HG03575 (cell line): Measurements from ENCODE around the gene COX20.

Source experiments
- ATAC-seq: cut with Tn5 transposase; IDR thresholded peaks from one replicate; pipeline ENCODE4 v1.9.1; 2021; ENCODE audit not compliant: unreplicated experiment, insufficient number of reproducible peaks, low FRiP score; ENCODE audit errors: extremely low read depth

The COX20 gene

GRCh38 chr1:244865028-244865371 is 29.5 kb downstream of the COX20 start:
- no peak for ATAC-seq

- no peak for ATAC-seq
Observed at GRCh38 chr1:244865820-244866219, 30.4 kb downstream of the COX20 start.

- ATAC-seq: no peak
Observed at GRCh38 chr1:244866355-244866754, 30.9 kb downstream of the COX20 start.

GRCh38 chr1:244868484-244869363 is 33.3 kb downstream of the COX20 start:
- no peak for ATAC-seq

- ATAC-seq: no peak
Observed at GRCh38 chr1:244869364-244869827, 33.9 kb downstream of the COX20 start.

- no peak for ATAC-seq
Observed at GRCh38 chr1:244869950-244870349, 34.5 kb downstream of the COX20 start.

GRCh38 chr1:244874974-244875579 is 39.6 kb downstream of the COX20 start:
- ATAC-seq: no peak

GRCh38 chr1:244876228-244876910 is 40.9 kb downstream of the COX20 start:
- no peak for ATAC-seq

GRCh38 chr1:244878681-244879080 is 43.2 kb downstream of the COX20 start:
- no peak for ATAC-seq

- ATAC-seq: no peak
Observed at GRCh38 chr1:244881552-244882280, 46.3 kb downstream of the COX20 start.

- no peak for ATAC-seq
Observed at GRCh38 chr1:244887281-244887680, 51.8 kb downstream of the COX20 start.

- ATAC-seq: no peak
Observed at GRCh38 chr1:244893836-244894235, 58.4 kb downstream of the COX20 start.
